Myocyte (in vitro differentiated cells): ENCODE data around the gene PKIG. TPM values are rescaled to one million over a fixed set of nuclear protein-coding genes. Genes with fewer than 3 reads are reported as not detected.
A peak's percentile ranks its signal among the peaks of the same experiment; 100 is the strongest.

Source experiments
- DNase-seq: peaks from one replicate; pipeline ENCODE4 v3.0.0-alpha.2; 2012; ENCODE audit warnings: low read depth
- total RNA-seq: library from RNA; depleted of rRNA; stranded (reverse); fragments of >200 nt; gene quantifications from 2 replicates; pipeline ENCODE4 v1.2.3, GENCODE V29; 2014

Gene PKIG
- total RNA-seq, 1 donor from 2014 or later, result 51.9 TPM

DNA sequence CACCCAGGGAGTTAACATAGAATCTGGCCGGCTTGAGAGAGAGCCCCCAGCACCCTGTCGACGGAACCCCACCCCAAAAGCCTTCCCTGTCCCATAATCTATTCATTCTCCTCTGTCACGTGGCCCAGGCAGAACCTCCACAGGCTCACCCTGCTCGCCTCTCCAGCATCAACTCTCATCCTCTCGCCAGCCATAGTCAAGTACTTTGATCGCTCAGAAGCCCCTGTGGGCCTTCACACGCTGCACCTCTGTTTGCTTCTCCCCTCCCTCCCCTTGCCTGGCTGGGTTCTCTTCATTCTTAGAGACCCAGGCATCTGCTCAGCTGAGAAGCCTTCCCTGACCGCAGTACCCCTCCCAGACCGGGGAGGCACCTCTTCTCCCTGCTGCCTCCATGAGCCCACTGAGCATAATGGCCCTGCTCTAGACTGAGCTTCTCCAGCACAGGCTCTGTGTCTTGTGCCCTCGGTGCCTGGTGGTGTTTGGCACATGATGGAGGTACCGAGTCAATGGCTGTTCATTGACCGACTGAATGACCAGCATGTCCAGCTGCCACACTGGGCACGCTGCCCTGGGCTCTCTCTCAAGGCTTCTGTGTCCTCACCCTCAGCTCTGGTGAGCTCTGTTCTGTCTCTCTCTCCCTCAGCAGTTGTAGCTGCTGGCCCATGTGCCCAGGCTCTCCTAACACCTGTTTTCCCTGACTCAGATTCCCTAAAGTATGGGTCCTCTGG, 33.7 kb downstream of the PKIG start:
- DNase-seq, result peak; percentile 78

- no peak for DNase-seq
Observed at GRCh38 chr20:44616604-44616964, 34.2 kb downstream of the PKIG start.

GRCh38 chr20:44618318-44618731, 35.9 kb downstream of the PKIG start:
- DNase-seq, result no peak

- no peak for DNase-seq
Observed at GRCh38 chr20:44619294-44619693, 36.9 kb downstream of the PKIG start.

DNA sequence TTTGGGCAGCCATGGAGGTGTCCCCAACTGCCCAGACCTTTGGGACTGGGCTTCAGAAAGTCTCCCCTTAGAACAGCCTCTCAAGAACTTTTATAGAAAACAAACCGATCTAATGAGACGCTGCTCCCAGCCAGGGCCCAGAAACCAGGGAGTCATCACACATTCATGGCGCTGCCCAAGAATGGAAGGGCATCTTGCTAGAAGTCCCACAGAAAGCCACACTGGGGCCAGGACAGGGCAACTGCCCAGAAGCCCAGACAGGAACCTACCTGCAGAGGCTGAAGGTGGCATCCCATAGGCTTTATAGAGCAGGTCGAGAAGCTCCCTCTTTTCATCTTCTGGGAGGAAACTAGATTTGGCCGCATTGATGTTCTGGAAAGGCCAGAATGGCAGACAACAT, 37.7 kb downstream of the PKIG start:
- DNase-seq, result no peak

DNA sequence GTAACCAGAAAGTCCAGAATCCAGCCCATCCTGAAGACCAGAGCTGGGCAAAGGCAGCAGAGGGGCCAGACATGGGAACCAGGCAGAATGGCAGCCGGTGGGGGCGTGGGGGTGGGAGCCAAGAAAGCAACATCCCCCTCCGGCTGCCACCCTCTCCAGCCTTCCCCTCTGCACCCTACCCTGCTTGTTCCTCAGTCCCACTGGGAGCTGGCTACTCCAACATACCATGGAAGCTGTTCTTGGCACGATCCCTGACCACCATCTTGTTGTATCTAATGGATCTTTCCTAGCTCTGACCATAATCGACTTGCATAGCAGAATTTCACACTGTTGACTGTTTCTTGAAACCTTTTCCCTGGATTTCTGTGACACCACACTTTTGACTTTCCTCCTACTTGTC, 38.9 kb downstream of the PKIG start:
- DNase-seq, result no peak

DNA sequence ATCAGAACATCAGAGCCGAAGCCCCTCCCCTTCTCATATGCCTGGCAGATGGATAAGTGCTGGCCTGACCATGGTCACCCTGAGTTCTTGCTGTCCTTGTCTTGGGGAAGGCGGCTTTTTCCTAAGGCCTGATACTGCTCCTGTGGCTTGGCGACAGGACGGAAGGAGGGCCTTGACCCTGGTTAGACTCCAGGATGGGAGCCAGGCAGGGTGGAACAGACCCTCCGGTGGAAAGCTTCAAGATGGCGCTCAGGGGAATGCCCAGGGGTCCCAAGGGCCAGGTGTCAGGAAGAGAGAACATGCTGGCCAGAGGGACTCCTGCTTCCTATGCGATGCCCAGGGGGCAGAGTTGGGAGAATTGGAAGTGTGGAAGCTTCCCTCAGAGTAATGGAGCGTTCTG, 39.6 kb downstream of the PKIG start:
- no peak for DNase-seq

DNA sequence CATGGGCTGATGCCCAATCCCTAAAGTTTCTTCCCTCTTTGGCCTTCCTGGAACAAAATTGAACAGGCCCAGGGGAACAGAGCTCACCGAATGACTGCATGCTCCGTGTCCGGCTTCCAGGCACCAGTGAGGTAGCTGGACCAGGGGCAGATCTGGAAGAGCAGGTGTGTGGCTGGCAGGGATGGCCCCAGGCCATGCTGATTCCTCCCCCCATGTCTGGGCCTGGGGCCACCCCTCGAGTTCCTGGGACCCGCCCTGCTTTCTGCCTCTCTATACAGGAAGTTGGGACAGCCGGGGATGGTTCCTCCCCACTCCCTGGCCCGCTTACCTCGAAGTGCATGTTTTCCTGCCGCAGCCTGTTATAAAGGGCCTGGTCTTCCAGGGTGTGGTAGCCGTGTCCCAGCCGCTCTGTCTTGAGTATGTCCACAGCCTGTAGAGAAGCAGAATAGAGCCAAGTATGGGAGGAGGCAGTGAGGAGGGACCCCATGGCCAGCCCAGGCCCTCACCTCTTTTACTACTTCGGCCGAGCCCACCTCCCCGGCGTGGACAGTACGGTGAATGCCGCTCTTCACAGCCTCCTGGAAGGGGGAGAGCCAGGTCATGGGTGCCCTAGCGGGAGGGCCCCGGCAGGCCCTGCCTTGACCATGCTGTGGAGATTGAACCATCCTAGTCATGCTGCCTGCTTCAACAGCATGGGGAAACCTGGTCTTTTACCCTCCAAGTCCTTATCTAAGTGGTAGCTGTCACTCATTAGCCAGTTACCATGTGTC, 40.3 kb downstream of the PKIG start:
- DNase-seq, result no peak

DNA sequence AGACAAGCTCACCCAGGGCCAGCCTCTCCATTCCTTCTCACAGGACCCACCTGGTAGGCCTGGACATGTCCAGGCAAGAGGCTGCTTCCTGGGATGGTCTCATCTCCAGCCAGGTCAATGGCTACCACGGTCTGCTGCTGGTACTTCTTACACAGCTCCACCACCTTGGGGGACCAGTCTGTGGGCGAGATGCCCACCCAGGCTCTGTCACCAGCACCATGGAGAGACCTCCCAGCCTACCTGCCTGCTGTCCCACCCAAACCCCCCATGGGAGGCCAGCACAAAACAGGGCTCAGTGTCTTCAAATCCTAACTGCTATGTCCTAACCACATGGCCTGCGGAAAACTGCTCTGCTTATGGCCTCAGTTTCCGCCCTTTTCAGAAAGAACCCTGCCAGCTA, 41.8 kb downstream of the PKIG start:
- no peak for DNase-seq

DNA sequence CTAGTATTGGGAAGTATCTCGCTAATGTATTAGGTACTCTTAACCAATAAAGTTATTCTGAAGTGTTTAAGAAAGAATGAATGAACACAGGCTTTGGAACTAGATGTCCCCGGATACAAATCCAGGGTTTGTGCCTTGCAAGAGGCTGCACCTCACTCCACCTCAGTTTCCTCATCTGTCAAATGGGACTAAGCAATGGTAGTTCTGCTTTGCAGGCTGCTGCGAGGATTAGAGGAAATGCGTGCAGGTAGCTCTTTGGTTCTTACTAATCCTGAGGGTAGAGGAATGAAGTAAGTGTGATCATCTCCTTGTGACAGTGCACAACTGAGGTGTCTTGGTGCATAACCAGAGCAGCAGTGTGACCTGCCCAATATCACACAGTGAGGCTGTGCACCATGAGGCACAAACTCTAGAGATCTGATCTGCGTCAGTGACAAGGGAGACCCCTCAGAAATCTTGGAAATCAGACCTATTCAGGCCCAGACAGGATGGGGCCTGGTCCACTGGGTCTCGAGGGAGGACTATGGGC, 42.4 kb downstream of the PKIG start:
- DNase-seq, result no peak

- DNase-seq, result no peak
Observed at GRCh38 chr20:44625361-44625760, 43.0 kb downstream of the PKIG start.

DNA sequence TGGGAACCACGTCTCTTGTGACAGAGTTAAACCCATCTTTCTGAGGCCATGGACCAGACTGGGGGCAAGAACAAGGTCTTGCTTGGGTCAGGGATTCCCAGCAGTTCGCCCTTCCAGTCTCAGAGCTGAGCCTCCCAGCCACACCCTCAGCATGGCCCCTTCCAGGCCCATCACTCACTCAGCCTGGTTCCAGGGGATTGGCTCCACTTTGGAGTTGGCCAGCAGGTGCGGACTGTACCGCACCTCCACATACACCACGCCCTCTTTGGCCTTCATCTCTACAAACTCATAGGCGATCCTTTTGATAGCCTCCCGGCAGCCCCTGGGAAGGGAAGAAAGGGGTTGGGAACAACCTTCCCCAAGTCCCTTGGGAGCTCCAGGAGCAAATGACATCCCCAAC, 43.9 kb downstream of the PKIG start:
- no peak for DNase-seq

DNA sequence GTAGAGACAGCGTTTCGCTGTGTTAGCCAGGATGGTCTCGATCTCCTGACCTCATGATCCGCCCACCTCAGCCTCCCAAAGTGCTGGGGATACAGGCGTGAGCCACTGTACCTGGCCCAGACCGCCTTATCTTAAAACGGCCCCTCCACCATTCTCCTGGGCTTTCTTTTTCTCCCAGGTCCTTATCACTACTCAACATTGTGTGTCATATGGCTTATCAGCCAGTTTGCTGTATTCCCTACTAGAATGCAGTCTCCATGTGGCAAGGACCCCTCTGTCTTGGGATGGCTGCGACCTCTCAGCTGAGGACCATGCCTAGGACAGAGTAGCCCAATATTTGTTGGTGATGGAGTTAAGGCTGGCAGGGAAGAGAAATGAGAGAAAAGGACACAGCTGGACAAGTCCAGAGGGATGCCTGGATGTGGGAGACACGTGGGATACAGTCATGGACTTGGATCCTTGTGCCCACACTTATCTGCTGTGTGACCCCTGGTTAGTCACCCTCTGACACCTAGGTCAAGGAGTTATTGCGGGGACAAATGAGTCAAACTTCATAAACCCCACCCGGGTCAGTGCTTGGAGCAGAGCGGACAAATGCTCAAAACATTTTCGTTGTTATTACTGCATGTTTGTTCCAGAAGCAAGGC, 45.1 kb downstream of the PKIG start:
- DNase-seq, result no peak

DNA sequence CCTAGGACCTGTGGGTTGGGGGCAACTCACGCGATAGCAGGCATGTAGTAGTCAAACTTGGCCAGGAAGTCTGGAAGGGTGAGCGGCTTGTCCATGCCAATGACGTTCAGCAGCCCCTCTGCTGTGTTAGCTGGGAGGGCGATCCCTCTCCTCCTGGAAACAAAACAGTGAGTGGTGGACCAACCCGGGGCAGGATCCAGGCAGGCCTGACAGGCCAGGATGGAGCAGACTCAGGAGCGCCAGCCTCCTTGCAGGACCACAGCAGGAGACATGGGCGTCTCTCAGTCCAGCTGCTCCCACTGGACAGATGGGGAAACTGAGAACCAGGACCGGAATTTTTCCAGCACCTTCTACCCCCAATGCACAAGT, 46.6 kb downstream of the PKIG start:
- DNase-seq, result no peak

DNA sequence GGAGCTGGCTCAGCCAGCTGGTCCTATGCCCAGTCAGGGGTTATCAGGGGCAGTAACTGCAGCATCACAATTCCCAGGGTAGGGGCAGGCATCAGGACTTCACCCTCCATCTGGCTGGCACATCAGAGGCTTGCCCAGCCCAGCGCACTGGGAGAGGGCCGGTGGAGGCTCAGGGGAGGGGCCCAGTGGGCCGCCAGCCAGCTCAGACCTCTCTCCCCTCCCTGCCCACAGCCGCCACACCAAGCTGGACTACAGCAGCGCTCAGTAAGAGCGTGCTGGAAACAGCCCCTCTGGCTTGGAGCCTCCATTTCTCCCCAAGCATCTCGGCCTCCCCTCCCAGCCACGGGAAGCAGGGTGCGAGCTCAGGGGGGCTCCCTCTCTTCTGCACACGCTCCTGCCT, 47.2 kb downstream of the PKIG start:
- DNase-seq, result no peak

DNA sequence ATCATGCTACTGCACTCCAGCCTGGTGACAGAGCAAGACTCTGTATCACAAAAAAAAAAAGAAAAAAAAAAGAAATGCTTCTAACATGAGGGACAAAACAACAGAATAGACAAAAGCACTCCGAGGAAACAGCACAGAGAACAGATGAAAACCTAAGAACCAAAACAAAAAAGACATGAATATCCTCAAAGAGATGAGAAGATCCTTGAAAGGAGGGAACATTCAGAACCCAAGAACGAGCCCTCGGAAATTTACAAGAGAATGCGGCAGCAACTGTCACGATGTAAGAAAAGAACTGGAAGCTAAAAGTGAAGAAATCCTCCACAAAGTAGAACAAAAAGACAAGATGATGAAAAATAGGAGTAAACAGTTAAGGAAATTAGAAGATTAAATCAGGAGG, 47.9 kb downstream of the PKIG start:
- DNase-seq, result no peak

- no peak for DNase-seq
Observed at GRCh38 chr20:44632103-44632752, 49.8 kb downstream of the PKIG start.

DNA sequence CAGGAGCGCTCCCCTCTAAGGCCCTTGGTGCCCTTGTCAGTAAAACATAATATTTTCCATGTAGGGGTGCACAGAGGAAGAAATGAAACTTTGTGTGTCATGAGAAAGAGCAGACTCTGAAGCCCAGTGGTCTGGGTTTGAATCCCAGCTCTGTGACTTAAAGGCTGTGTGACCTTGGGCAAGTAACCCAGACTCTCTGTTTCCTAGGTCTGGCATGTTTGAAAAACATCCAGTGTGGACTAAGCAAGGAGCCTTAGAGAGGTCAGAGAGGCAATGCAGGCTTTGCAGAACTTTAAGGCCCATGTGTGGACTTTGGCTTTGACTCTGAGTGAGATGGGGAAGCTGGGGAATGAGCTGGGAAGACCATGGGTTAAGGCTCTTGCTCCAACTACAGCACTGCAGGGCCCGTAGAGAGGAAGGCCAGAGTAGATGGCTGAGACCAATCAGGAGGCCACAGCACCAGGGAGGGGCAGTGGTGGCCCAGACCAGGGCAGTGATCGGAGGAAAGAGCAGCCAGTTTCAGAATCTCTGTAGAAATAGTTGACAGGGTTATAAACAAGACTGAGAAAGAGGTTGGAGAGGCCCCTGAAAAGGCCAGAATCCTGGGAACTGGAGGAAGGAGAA, 50.9 kb downstream of the PKIG start:
- no peak for DNase-seq

DNA sequence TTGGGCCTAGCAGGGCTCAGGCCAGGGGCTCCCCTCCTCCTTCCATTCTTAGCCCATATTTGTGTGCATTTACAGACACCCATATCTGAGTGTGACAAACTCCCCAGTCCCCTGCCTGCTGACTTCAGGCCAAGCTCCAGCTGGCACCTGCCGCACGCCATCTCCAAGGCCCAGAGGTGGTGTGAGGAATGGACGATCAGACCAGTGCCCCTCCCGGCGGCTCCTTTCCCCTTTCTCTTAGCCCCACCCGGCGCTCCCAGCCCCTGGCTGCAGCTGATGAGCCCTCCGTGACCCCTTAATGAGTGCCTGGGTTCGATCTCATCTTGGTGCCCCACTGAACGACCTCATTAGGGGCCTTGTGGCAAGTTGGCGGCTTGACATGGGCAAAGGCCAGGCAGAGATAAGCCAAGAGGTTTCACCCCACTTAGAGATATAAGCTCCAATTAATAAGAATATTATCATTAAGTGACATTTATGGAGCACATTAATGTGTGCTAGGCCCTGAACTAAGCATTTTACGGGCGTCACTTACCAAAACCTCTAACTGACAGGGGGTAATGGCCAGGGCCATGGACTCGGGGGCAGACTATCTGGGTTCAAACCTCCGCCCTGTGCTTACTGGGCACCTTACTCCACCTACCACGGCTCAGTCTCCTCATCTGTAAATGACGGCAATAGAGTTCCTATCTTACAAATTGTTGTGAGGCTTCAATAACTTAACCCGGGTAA, 51.7 kb downstream of the PKIG start:
- DNase-seq, result no peak

DNA sequence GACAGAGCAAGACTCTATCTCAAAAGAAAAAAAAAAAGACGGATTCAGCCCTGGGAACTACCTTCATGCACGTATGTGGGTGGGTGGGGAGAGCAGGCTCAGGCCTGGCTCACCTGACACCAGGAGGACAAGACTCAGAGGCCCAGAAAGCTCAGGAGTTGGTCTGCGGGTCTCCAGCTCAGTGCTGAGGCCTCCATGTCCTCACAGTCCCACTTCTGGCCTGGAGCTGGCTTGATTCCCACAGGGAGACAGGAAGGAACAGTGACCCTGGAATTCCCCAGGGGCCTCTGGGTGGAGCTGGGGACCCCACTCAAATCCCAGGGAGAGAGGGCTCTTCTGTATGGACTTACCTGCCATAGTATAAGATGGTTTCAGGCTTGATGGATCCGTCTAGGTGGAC, 53.5 kb downstream of the PKIG start:
- no peak for DNase-seq

- no peak for DNase-seq
Observed at GRCh38 chr20:44637042-44637441, 54.7 kb downstream of the PKIG start.
